Endodermal cell (in vitro differentiated cells): ENCODE results near the gene MBD5. TPM values are rescaled to one million over a fixed set of nuclear protein-coding genes. Genes with fewer than 3 reads are reported as not detected.

Source experiments
- DNase-seq: peaks from one replicate; pipeline ENCODE4 v3.0.0-alpha.2; 2017
- H3K27ac ChIP-seq: 2 replicates; pipeline ENCODE4 v1.5.1; 2013; ENCODE audit warnings: mild to moderate bottlenecking, low read depth, low read length, moderate library complexity
- H3K27me3 ChIP-seq: 2 replicates; pipeline ENCODE4 v1.6.1; 2013; ENCODE audit warnings: mild to moderate bottlenecking, low read length, moderate library complexity; ENCODE audit not compliant: insufficient read depth, control insufficient read depth, poor library complexity, severe bottlenecking
- H3K36me3 ChIP-seq: 2 replicates; pipeline ENCODE4 v1.7.0; 2013; ENCODE audit warnings: mild to moderate bottlenecking, low read length, moderate library complexity; ENCODE audit not compliant: control insufficient read depth, insufficient read depth
- H3K4me1 ChIP-seq: one replicate; pipeline ENCODE4 v1.7.0; 2013; ENCODE audit warnings: low read length; ENCODE audit not compliant: control insufficient read depth, insufficient read depth
- H3K4me3 ChIP-seq: 2 replicates; pipeline ENCODE4 v1.5.1; 2013; ENCODE audit warnings: mild to moderate bottlenecking, low read length, moderate library complexity
- H3K9ac ChIP-seq: 2 replicates; pipeline ENCODE4 v1.6.1; 2013; ENCODE audit warnings: mild to moderate bottlenecking, low read length, moderate library complexity; ENCODE audit not compliant: poor library complexity, severe bottlenecking; ENCODE audit errors: extremely low read depth
- H3K9me3 ChIP-seq: 2 replicates; pipeline ENCODE4 v1.6.1; 2013; ENCODE audit warnings: mild to moderate bottlenecking, low read length, moderate library complexity; ENCODE audit not compliant: control insufficient read depth
- H3K27ac Mint-ChIP-seq: 2 replicates; pipeline ENCODE4 v1.8.0; 2020; ENCODE audit warnings: mixed read lengths
- H3K27me3 Mint-ChIP-seq: 2 replicates; pipeline ENCODE4 v1.8.0; 2021; ENCODE audit warnings: mild to moderate bottlenecking, mixed read lengths; ENCODE audit not compliant: insufficient read depth
- H3K36me3 Mint-ChIP-seq: 2 replicates; pipeline ENCODE4 v1.8.0; 2020; ENCODE audit warnings: low read depth, mixed read lengths
- H3K4me1 Mint-ChIP-seq: 2 replicates; pipeline ENCODE4 v1.8.0; 2020; ENCODE audit warnings: mixed read lengths
- H3K4me3 Mint-ChIP-seq: 2 replicates; pipeline ENCODE4 v1.8.0; 2020; ENCODE audit warnings: mild to moderate bottlenecking, moderate library complexity, mixed read lengths
- H3K9me3 Mint-ChIP-seq: 2 replicates; pipeline ENCODE4 v1.8.0; 2020; ENCODE audit warnings: mild to moderate bottlenecking, mixed read lengths
- WGBS, 2 experiments: methylation state at CpG; one replicate each; pipeline versions ENCODE4 v1.1.5 to v1.1.7; 2013; ENCODE audit warnings: missing lambda C conversion rate in 2 of 2, mixed read lengths in 1 of 2; ENCODE audit not compliant: insufficient coverage in 1 of 2, insufficient read length in 1 of 2; 5-methylcytosine and 5-hydroxymethylcytosine counted together
- total RNA-seq, 2 donors: library from RNA; stranded (reverse); fragmentation: NEBNext Ultra II Directional in 1 of 2; extraction: Animal tissue kit (Norgen Biotek cat#: 25700) in 1 of 2; gene quantifications; 2 replicates in 1 of 2; 3 replicates in 1 of 2; pipeline ENCODE4 v1.2.1, GENCODE V29; 2021
- TF ChIP-seq, protein P1 (sequence below): fragments of 200-600 bp; sonication (generic); conservative IDR thresholded peaks from 2 replicates; pipeline ENCODE4 v1.5.0; 2021; ENCODE audit warnings: antibody characterized with exemption, mild to moderate bottlenecking

The MBD5 gene
- total RNA-seq, 2 donors from 2014 or later, result 49.1 to 55.7 TPM

DNA sequence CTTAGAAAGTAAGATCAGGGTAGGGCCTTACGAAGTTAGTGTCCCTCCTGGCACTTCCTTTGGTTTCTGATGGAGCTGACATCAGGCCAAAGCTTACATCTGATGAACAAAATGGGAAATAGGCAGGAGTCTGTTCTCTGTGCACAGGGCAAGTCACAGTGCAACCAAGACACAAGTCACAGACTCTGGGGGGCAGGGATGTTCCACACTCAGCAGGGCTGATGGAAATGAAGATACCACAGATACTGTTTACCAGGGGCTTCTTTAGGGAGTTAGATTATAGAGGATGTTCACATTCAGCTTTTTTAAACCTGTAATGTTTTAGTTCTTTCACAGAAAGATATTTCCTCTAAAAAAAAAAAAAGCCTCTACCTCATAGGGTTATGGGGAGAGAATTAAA lies 517.5 kb downstream of the MBD5 start:
- Mint-ChIP-seq H3K4me1 (peaks cover 38% of the 10 kb centered on the region), H3K4me3 (no peak overlapping the region), H3K36me3 (no peaks in the 10 kb centered on the region), H3K27ac (no peak overlapping the region), H3K27me3 (peaks cover 61% of the 10 kb centered on the region), H3K9me3 (no peaks in the 10 kb centered on the region)
- no peaks in the 10 kb centered on the region for H3K36me3 ChIP-seq
- no peak for DNase-seq
- H3K27ac ChIP-seq, result no peak overlapping the region
- H3K4me1 ChIP-seq, result peaks cover 14% of the 10 kb centered on the region
- 86 to 90% methylated on average over 1 of the region's 1 CpG for WGBS, 2 experiments
- H3K9ac ChIP-seq, result no peak overlapping the region
- TF ChIP-seq, protein P1, sequence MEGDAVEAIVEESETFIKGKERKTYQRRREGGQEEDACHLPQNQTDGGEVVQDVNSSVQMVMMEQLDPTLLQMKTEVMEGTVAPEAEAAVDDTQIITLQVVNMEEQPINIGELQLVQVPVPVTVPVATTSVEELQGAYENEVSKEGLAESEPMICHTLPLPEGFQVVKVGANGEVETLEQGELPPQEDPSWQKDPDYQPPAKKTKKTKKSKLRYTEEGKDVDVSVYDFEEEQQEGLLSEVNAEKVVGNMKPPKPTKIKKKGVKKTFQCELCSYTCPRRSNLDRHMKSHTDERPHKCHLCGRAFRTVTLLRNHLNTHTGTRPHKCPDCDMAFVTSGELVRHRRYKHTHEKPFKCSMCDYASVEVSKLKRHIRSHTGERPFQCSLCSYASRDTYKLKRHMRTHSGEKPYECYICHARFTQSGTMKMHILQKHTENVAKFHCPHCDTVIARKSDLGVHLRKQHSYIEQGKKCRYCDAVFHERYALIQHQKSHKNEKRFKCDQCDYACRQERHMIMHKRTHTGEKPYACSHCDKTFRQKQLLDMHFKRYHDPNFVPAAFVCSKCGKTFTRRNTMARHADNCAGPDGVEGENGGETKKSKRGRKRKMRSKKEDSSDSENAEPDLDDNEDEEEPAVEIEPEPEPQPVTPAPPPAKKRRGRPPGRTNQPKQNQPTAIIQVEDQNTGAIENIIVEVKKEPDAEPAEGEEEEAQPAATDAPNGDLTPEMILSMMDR, result no peak
- H3K4me3 ChIP-seq, result no peak overlapping the region
- peaks cover 46% of the 10 kb centered on the region for H3K27me3 ChIP-seq
- no peaks in the 10 kb centered on the region for H3K9me3 ChIP-seq

DNA sequence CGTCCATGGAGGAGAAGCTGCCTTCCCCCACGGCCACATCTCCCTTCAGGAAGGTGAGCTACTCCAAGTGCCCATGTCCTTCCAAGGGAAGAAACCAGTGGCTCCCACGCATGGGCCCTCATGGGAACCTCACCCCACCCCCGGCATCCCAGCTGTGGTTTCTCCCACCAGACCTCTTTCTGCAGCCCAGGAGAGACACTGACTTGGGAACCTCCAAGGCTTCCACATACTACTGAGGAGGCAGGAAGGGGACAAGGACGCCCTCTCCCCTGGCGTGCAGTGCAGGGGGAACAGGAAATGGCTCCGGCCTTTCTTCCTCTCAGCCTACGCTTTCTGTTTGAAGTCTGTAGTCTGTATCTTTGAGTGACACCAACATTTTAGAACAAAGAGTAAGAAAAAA lies 519.1 kb downstream of the MBD5 start:
- Histone ChIP-seq H3K4me3 (no peak overlapping the region), H3K27me3 (peaks cover 44% of the 10 kb centered on the region), H3K27ac (no peak overlapping the region), H3K4me1 (peaks cover 7% of the 10 kb centered on the region), H3K9ac (no peak overlapping the region), H3K36me3 (no peaks in the 10 kb centered on the region), H3K9me3 (no peaks in the 10 kb centered on the region)
- WGBS, 2 experiments, result 93 to 94% methylated on average over 6 to 8 of the region's 8 CpGs
- Mint-ChIP-seq H3K27me3 (peaks cover 54% of the 10 kb centered on the region), H3K27ac (no peak overlapping the region), H3K36me3 (no peaks in the 10 kb centered on the region), H3K9me3 (no peaks in the 10 kb centered on the region), H3K4me1 (peaks cover 25% of the 10 kb centered on the region), H3K4me3 (no peak overlapping the region)
- DNase-seq, result peak; percentile 35
- TF ChIP-seq, protein P1, result no peak

- H3K9me3 ChIP-seq, result no peaks in the 10 kb centered on the region
- peaks cover 25% of the 10 kb centered on the region for H3K4me1 Mint-ChIP-seq
- H3K27me3 ChIP-seq, result peaks cover 28% of the 10 kb centered on the region
- DNase-seq, result no peak
- no peaks in the 10 kb centered on the region for H3K36me3 ChIP-seq
- no peak overlapping the region for H3K4me3 ChIP-seq
- no peaks in the 10 kb centered on the region for H3K36me3 Mint-ChIP-seq
- peaks cover 44% of the 10 kb centered on the region for H3K27me3 Mint-ChIP-seq
- no peak overlapping the region for H3K4me3 Mint-ChIP-seq
- no peak overlapping the region for H3K27ac Mint-ChIP-seq
- no peak overlapping the region for H3K27ac ChIP-seq
- no peaks in the 10 kb centered on the region for H3K9me3 Mint-ChIP-seq
- TF ChIP-seq, protein P1, result no peak
- H3K4me1 ChIP-seq, result peaks cover 7% of the 10 kb centered on the region
- whole genome bisulfite sequencing, 2 experiments, result 90% methylated on average over 3 of the region's 3 CpGs
- H3K9ac ChIP-seq, result no peak overlapping the region
Observed at GRCh38 chr2:148541792-148542191, 520.9 kb downstream of the MBD5 start.
